WERI-Rb-1 (cell line): ENCODE measurements around the gene BAZ1B.
"Not testable (repeated sequence)": the region's sequence is repeated elsewhere in the genome, so short reads cannot be mapped to it uniquely, and the experiment has no call there.

Experiments used
- DNase-seq: peaks from one replicate; pipeline ENCODE4 v3.0.0-alpha.2; 2020
- H3K27ac ChIP-seq: fragments of 250-450 bp; sonication (Bioruptor Pico); 2 replicates; pipeline ENCODE4 v1.5.1; 2020; ENCODE audit warnings: mild to moderate bottlenecking, moderate library complexity
- H3K27me3 ChIP-seq: fragments of 250-450 bp; sonication (Bioruptor Pico); 2 replicates; pipeline ENCODE4 v1.5.1; 2021; ENCODE audit warnings: mild to moderate bottlenecking, low read depth, moderate library complexity; ENCODE audit not compliant: insufficient read depth, severe bottlenecking
- H3K36me3 ChIP-seq: fragments of 250-450 bp; sonication (Bioruptor Pico); 2 replicates; pipeline ENCODE4 v1.5.1; 2020; ENCODE audit warnings: mild to moderate bottlenecking, moderate library complexity
- H3K4me3 ChIP-seq: 2 replicates; pipeline ENCODE4 v1.5.1; 2011; ENCODE audit warnings: low read depth, mild to moderate bottlenecking, control low read depth, low read length
- H3K9me3 ChIP-seq: fragments of 250-450 bp; sonication (Bioruptor Pico); 2 replicates; pipeline ENCODE4 v1.5.1; 2021; ENCODE audit warnings: mild to moderate bottlenecking, moderate library complexity; ENCODE audit not compliant: severe bottlenecking
- CTCF ChIP-seq: IDR thresholded peaks from 2 replicates; pipeline ENCODE4 v1.5.1; 2011; ENCODE audit warnings: low read depth, mild to moderate bottlenecking, control low read depth, inconsistent platforms, low read length

BAZ1B gene

DNA sequence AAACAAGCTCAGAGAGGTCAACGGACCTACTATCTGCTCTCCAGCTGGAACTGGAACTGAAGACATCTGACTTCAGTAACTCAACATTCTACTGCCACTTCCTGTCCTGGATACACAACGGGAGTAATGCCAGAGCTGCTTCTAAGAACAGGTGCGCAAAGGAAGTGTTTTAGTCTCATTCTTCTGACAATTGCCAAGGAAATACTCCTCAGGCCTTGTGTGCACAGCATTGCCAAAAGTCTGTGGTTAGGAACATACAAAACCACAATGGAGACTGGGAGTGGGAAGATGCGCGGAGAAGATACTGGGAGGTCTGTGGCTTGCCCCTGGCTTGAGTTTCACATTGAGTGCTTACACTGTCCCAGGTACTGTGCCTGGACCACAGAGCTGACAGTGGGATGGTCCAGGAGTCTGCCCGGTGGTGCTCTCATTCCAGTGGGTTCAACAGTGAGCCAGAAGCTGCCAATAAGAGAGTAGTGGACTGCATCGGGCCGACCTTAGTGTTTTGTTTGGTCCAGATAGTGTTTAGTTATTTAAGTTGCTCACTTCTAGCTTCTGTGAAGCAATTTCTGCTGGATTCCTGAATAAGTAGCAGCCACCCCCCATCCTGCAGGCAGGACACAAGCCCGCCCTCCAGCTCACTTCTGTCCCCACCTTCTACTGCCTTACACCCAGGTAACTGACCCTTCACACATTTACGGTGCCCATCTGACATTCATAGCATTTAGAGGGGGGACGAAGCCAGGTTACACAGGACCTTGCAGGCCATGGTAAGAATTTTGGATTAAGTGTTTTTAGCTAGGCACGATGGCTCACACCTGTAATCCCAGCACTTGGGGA lies 46.0 kb upstream of the BAZ1B start:
- H3K36me3 ChIP-seq: peaks cover 39% of the 10 kb centered on the region
- no peak overlapping the region for H3K4me3 ChIP-seq

DNA sequence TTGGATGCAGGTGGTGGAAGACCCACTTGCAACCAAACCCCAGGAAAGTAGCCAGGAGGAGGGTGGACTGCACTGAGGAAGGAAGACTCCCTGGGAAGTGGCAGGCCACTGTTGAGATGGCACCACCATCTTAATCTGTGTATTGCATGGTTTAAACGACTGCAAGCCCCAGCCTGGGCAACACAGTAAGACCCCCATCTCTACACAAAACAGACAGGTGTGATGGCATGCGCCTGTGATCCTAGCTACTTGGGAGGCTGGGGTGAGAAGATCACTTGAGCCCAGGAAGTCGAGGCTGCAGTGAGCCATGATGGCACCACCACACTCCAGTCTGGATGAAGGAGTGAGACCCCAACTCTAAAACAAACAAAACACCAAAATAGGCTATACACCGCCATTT lies 45.0 kb upstream of the BAZ1B start:
- H3K9me3 ChIP-seq: no peaks in the 10 kb centered on the region
- TF ChIP-seq CTCF: no peak

More for the DNA sequence above, 46.0 kb upstream of the BAZ1B start:
- no peaks in the 10 kb centered on the region for H3K9me3 ChIP-seq
- H3K27ac ChIP-seq: no peak overlapping the region
- H3K27me3 ChIP-seq: no peaks in the 10 kb centered on the region
- no peak for DNase-seq
- no peak for TF ChIP-seq CTCF

DNA sequence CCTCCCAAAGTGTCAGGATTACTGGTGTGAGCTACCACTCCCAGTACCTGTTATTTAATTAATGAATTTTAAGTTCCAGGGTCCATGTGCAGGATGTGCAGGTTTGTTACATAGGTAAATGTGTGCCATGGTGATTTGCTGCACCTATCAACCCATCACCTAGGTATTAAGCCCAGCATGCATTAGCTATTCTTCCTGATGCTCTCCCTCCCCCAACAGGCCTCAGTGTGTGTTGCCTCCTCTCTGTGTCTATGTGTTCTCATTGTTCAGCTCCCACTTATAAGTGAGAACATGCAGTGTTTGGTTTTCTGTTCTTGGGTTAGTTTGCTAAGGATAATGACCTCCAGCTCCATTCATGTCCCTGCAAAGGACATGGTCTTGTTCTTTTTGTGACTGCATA lies 44.3 kb upstream of the BAZ1B start:
- H3K36me3 ChIP-seq: peaks cover 25% of the 10 kb centered on the region
- DNase-seq, H3K27me3 ChIP-seq, H3K4me3 ChIP-seq, H3K9me3 ChIP-seq, H3K27ac ChIP-seq: not testable (repeated sequence)

More for the DNA sequence above, 45.0 kb upstream of the BAZ1B start:
- no peak overlapping the region for H3K4me3 ChIP-seq
- DNase-seq: no peak
- no peaks in the 10 kb centered on the region for H3K27me3 ChIP-seq
- H3K36me3 ChIP-seq: peaks cover 30% of the 10 kb centered on the region
- H3K27ac ChIP-seq: no peak overlapping the region

- no peak overlapping the region for H3K4me3 ChIP-seq
- TF ChIP-seq CTCF: no peak
Measured at GRCh38 chr7:73565675-73566340, 43.7 kb upstream of the BAZ1B start.

DNA sequence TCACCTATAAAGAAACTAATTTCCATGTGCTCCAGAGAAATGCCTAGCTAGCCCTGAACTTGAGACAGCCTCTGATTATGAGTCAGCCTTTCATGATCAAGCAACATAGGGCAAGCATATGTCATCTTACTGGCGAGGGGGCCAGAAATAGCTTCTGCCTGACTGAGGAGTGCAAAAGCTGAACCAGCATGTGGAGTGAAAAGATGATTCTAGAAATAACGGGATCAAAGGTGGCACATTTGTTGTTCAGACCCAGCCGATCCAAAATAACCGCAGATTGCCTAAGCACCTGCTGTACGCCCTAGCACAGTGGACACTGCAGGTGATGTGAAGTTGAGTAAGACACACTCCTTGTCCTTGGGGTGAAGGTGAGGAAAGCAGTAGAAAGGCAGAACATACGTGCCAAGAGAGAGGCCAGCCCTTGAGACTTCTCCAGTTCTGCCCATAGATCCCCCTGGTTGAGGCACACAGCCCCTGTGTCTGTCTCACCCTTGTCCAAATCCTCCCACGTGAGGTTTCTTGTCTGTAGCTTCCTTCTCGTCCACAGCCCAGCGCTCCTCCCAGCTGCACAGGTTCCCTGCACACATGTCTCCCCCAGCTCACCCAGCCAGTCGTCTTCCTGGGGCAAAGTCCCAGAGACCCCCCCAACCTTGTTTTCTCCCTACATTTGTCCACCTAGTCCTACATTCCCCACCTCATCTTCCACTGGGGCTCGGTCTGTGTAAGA lies 38.2 kb upstream of the BAZ1B start:
- no peaks in the 10 kb centered on the region for H3K9me3 ChIP-seq
- no peak overlapping the region for H3K4me3 ChIP-seq
- H3K27me3 ChIP-seq: no peaks in the 10 kb centered on the region
- H3K27ac ChIP-seq: no peak overlapping the region
- no peak for DNase-seq
- no peak for TF ChIP-seq CTCF
- peaks cover 6% of the 10 kb centered on the region for H3K36me3 ChIP-seq

More at GRCh38 chr7:73565675-73566340, 43.7 kb upstream of the BAZ1B start:
- Histone ChIP-seq H3K27me3 (no peaks in the 10 kb centered on the region), H3K27ac (no peak overlapping the region), H3K36me3 (peaks cover 19% of the 10 kb centered on the region), H3K9me3 (no peaks in the 10 kb centered on the region)
- DNase-seq: no peak
